ENCODE data around the gene MAN2C1.

Gene MAN2C1

GRCh38 chr15:75380773-75381172 is 12.4 kb upstream of the MAN2C1 start:
- no peak overlapping the region for H3K4me3 ChIP-seq (ENCODE audit: low read depth, low read length)
- no peak for TF ChIP-seq CTCF (IDR thresholded peaks at IDR 0.05; ENCODE audit: low read depth, low read length)

GRCh38 chr15:75371901-75372688 is 3.7 kb upstream of the MAN2C1 start:
- H3K4me3 ChIP-seq (ENCODE audit: low read depth, low read length) = no peak overlapping the region
- no peak for TF ChIP-seq CTCF (IDR thresholded peaks at IDR 0.05; ENCODE audit: low read depth, low read length)

DNA sequence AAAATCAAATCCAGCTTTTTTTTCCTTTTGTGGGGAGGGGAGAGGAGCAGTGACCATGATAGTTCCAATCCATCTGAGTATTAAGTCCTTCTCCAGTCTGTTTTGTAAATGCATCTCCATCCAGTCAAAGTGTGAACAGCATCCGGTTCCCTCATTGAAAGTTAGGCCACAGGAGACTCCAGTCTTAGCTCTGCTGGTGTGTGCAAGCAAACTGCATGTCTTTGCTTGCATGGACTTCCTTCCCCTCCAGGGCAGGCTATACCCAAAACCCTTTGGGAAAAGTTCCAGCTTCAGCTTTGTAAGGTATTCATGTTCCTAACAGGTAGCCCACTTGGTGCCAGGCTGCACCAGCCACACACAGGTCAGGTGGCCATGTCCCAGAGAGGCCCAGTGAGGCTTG is 3.1 kb upstream of the MAN2C1 start:
- H3K4me3 ChIP-seq (ENCODE audit: low read depth, low read length) = no peak overlapping the region
- no peak for TF ChIP-seq CTCF (IDR thresholded peaks at IDR 0.05; ENCODE audit: low read depth, low read length)

GRCh38 chr15:75369897-75370581 is 1.6 kb upstream of the MAN2C1 start:
- no peak for TF ChIP-seq CTCF (IDR thresholded peaks at IDR 0.05; ENCODE audit: low read depth, low read length)
- H3K4me3 ChIP-seq (ENCODE audit: low read depth, low read length) = no peak overlapping the region

DNA sequence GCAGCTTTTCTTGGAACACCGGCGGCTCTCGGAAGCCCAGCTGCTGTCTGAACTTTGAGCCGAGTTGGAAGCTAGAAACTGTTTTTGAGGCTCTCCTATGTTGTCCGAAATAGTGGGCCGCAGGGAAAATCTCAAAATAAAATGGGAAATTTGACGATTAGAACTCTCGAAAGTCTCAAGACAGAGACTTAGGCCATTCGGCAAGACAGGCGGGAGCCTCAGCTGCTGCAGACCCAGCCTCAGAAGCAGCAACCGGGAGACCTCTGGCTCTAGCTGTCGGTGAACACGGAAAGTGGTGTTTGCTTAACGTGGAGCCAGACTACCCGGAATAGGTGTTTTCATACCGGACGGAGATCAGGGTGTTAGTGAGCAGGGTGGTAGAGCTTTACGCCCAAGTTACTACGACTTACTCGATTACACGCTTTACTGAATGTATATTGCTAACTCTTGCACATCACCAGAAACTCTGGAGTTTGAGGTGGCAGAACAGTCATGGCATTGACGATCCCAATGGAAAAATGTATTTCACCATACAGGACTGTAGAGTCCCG is 357 bp upstream of the MAN2C1 start:
- H3K4me3 ChIP-seq (ENCODE audit: low read depth, low read length) = peak overlapping the region; percentile 82
- no peak for TF ChIP-seq CTCF (IDR thresholded peaks at IDR 0.05; ENCODE audit: low read depth, low read length)

DNA sequence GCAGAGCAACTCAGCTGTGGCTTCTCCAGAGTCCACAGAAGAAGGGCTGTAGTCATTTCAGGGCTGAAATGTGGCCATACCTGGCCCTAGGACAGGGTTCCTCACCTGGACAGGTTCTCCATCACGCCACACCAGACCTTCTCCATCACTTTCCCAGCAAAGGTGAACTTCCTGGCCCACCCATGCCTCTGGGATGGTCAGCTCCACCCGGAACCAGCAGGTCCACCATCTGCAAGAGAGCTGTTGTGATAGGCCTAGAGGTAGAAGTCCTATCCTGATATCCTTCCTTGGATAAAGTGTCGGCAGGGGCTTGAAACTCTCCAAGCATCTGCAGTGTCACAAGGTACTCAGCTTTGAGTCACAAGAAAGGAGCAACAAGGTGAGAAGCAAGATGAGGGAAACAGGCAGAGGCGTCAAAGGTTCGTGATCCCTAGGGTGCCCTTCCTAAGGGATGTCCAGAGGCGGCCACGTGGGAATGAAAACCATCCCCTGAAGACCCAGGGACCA is 948 bp downstream of the MAN2C1 start:
- peak overlapping the region; percentile 82 for H3K4me3 ChIP-seq (ENCODE audit: low read depth, low read length)
- no peak; the same call in 1 of the 2 replicates for TF ChIP-seq CTCF (IDR thresholded peaks at IDR 0.05; ENCODE audit: low read depth, low read length)

DNA sequence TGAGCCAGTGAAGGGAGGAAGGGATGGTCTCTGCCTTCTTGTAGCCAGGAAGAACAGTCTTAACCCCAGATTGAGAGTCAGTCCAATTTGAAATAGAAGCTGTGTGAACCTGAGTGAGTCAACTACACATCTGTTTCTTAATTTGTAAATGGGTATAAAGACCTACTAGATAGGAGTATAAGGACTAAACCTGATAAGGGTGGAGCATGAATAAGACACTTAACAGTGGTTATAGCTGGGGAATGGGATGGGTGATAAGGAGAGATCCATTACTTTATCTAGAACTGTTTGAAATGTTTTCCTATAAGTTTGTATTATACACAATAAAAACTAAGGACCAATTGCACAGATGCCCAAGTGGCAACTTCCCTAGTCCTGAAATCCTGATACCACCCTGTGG is 1.4 kb downstream of the MAN2C1 start:
- no peak overlapping the region for H3K4me3 ChIP-seq (ENCODE audit: low read depth, low read length)
- TF ChIP-seq CTCF (IDR thresholded peaks at IDR 0.05; ENCODE audit: low read depth, low read length) = no peak

Measured in WI38 (cell line).